ENCODE data around the gene GCM1.

DNA sequence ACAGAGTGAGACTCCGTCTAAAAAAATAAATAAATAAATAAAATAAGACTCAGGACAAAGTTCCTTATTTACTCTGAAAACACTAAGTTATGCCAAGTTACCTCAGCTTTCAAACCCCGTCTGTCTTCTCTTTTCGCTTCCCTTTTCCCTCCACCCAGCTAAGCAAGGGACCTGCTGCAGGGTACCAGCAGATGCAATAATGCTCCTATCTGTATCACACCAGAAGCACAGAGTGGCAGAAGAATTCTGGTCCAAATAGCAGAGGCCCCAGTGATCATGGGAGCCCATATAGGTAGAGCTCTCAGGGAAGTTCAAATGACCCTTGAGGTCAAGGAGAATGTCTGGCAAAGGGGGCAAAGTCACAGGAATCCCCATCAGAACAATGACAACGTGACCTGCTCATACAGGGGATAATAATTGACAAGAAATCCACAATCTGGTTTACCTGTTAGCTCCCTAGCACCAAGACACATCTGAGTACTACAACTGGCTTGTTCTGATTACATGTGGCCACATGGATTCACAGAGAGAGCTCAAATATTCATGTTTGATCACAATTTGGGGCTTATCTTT lies 8.7 kb downstream of the GCM1 start:
- TF ChIP-seq, protein P1, sequence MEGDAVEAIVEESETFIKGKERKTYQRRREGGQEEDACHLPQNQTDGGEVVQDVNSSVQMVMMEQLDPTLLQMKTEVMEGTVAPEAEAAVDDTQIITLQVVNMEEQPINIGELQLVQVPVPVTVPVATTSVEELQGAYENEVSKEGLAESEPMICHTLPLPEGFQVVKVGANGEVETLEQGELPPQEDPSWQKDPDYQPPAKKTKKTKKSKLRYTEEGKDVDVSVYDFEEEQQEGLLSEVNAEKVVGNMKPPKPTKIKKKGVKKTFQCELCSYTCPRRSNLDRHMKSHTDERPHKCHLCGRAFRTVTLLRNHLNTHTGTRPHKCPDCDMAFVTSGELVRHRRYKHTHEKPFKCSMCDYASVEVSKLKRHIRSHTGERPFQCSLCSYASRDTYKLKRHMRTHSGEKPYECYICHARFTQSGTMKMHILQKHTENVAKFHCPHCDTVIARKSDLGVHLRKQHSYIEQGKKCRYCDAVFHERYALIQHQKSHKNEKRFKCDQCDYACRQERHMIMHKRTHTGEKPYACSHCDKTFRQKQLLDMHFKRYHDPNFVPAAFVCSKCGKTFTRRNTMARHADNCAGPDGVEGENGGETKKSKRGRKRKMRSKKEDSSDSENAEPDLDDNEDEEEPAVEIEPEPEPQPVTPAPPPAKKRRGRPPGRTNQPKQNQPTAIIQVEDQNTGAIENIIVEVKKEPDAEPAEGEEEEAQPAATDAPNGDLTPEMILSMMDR (IDR thresholded peaks at IDR 0.05) = no peak
- TF ChIP-seq POLR2A (IDR thresholded peaks at IDR 0.05) = no peak

Measured in Peyer's patch (tissue), 4 donors.